Umbilical cord (tissue), 2 donors: ENCODE data around the gene TMEM174. TPM values are rescaled to one million over a fixed set of nuclear protein-coding genes. Genes with fewer than 3 reads are reported as not detected.
A peak's percentile ranks its signal among the peaks of the same experiment; 100 is the strongest.

Experiments used
- DNase-seq: peaks from one replicate; pipeline ENCODE4 v3.0.0-alpha.2; 2015; ENCODE audit warnings: low spot score
- total RNA-seq: library from RNA; depleted of rRNA; stranded (reverse); fragments of >200 nt; gene quantifications from one replicate; pipeline ENCODE4 v1.2.3, GENCODE V29; 2014; ENCODE audit warnings: low replicate concordance; ENCODE audit not compliant: insufficient read depth

Gene TMEM174
- total RNA-seq, result 4.3 TPM

GRCh38 chr5:73172951-73173350 is at the start of gene TMEM174:
Gene TMEM174, plus strand, starts transcription at chr5:73173193. Its CDS starts 51 bp downstream, at chr5:73173244.
- no peak for DNase-seq

GRCh38 chr5:73125289-73125688 is 47.7 kb upstream of the TMEM174 start:
- no peak for DNase-seq

- no peak for DNase-seq
Observed at GRCh38 chr5:73126381-73126780, 46.6 kb upstream of the TMEM174 start.

GRCh38 chr5:73126957-73127356 is 46.0 kb upstream of the TMEM174 start:
- DNase-seq, result no peak

- DNase-seq, result no peak
Observed at GRCh38 chr5:73129143-73129542, 43.9 kb upstream of the TMEM174 start.

- no peak for DNase-seq
Observed at GRCh38 chr5:73130811-73131210, 42.2 kb upstream of the TMEM174 start.

GRCh38 chr5:73131711-73132425 is 41.1 kb upstream of the TMEM174 start:
- DNase-seq, result no peak

GRCh38 chr5:73132759-73133158 is 40.2 kb upstream of the TMEM174 start:
- DNase-seq, result no peak

GRCh38 chr5:73135021-73135420 is 38.0 kb upstream of the TMEM174 start:
- DNase-seq, result no peak

- no peak for DNase-seq
Observed at GRCh38 chr5:73135429-73136054, 37.5 kb upstream of the TMEM174 start.

GRCh38 chr5:73136055-73136562 is 36.9 kb upstream of the TMEM174 start:
- peak; percentile 29 for DNase-seq

- DNase-seq, result no peak
Observed at GRCh38 chr5:73137563-73138530, 35.1 kb upstream of the TMEM174 start.

- DNase-seq, result no peak
Observed at GRCh38 chr5:73139485-73139884, 33.5 kb upstream of the TMEM174 start.

- DNase-seq, result no peak
Observed at GRCh38 chr5:73140801-73141200, 32.2 kb upstream of the TMEM174 start.

GRCh38 chr5:73142035-73142434 is 31.0 kb upstream of the TMEM174 start:
- DNase-seq, result no peak

GRCh38 chr5:73143716-73144115 is 29.3 kb upstream of the TMEM174 start:
- DNase-seq, result no peak

GRCh38 chr5:73149540-73149939 is 23.5 kb upstream of the TMEM174 start:
- DNase-seq, result no peak

GRCh38 chr5:73150876-73151275 is 22.1 kb upstream of the TMEM174 start:
- DNase-seq, result no peak

GRCh38 chr5:73151766-73152410 is 21.1 kb upstream of the TMEM174 start:
- peak; percentile 9 for DNase-seq

GRCh38 chr5:73152411-73153388 is 20.3 kb upstream of the TMEM174 start:
- no peak for DNase-seq
